GM18505 (cell line): Measurements from ENCODE around the gene SOX30.

Experiments used
- ATAC-seq: cut with Tn5 transposase; IDR thresholded peaks from one replicate; pipeline ENCODE4 v1.9.1; 2021; ENCODE audit not compliant: unreplicated experiment
- POLR2A ChIP-seq: IDR thresholded peaks from 4 replicates; pipeline ENCODE4 v1.6.1; 2011; ENCODE audit warnings: borderline replicate concordance; ENCODE audit not compliant: insufficient read depth, insufficient read length; ENCODE audit errors: extremely low read depth

SOX30 gene

GRCh38 chr5:157672976-157673375 lies 20.7 kb upstream of the SOX30 start:
- no peak for TF ChIP-seq POLR2A
- ATAC-seq: no peak

- ATAC-seq: no peak
These were observed 19.5 kb upstream of the SOX30 start for GRCh38 chr5:157671592-157672330.

GRCh38 chr5:157670662-157671591 lies 18.7 kb upstream of the SOX30 start, which contains the start of gene C5orf52:
TSS of gene C5orf52 (plus strand) at chr5:157671533. CDS start at chr5:157671615, 82 bp downstream.
- TF ChIP-seq POLR2A: peak; percentile 35
- ATAC-seq: no peak

More at GRCh38 chr5:157671592-157672330, 19.5 kb upstream of the SOX30 start:
- no peak for TF ChIP-seq POLR2A

- no peak for ATAC-seq
- TF ChIP-seq POLR2A: no peak
These were observed 17.5 kb upstream of the SOX30 start for GRCh38 chr5:157669701-157670097.

GRCh38 chr5:157668356-157668755 lies 16.1 kb upstream of the SOX30 start:
- TF ChIP-seq POLR2A: no peak
- no peak for ATAC-seq

GRCh38 chr5:157665467-157666070 lies 13.3 kb upstream of the SOX30 start:
- TF ChIP-seq POLR2A: no peak
- ATAC-seq: no peak

- no peak for ATAC-seq
- TF ChIP-seq POLR2A: no peak
These were observed 7.8 kb upstream of the SOX30 start for GRCh38 chr5:157659868-157660660.

GRCh38 chr5:157658893-157659292 lies 6.7 kb upstream of the SOX30 start:
- TF ChIP-seq POLR2A: no peak
- ATAC-seq: no peak

GRCh38 chr5:157657516-157657915 lies 5.3 kb upstream of the SOX30 start:
- ATAC-seq: no peak
- no peak for TF ChIP-seq POLR2A

GRCh38 chr5:157651623-157652376 lies 438 bp downstream of the SOX30 start:
- peak; percentile 91 for ATAC-seq
- TF ChIP-seq POLR2A: no peak

GRCh38 chr5:157650991-157651611 lies 1.1 kb downstream of the SOX30 start:
- no peak for ATAC-seq
- no peak for TF ChIP-seq POLR2A
